Islet precursor cell (in vitro differentiated cells): ENCODE data around the gene ADRA2B.
A peak's percentile ranks its signal among the peaks of the same experiment; 100 is the strongest.
"Not testable (repeated sequence)": the region's sequence is repeated elsewhere in the genome, so short reads cannot be mapped to it uniquely, and the experiment has no call there.

Experiments used
- DNase-seq: peaks from one replicate; pipeline ENCODE4 v3.0.0-alpha.2; 2018

ADRA2B gene

GRCh38 chr2:96085541-96086355 is 30.6 kb downstream of the ADRA2B start:
- DNase-seq: no peak

GRCh38 chr2:96084858-96085518 is 31.4 kb downstream of the ADRA2B start:
- DNase-seq: not testable (repeated sequence)

DNA sequence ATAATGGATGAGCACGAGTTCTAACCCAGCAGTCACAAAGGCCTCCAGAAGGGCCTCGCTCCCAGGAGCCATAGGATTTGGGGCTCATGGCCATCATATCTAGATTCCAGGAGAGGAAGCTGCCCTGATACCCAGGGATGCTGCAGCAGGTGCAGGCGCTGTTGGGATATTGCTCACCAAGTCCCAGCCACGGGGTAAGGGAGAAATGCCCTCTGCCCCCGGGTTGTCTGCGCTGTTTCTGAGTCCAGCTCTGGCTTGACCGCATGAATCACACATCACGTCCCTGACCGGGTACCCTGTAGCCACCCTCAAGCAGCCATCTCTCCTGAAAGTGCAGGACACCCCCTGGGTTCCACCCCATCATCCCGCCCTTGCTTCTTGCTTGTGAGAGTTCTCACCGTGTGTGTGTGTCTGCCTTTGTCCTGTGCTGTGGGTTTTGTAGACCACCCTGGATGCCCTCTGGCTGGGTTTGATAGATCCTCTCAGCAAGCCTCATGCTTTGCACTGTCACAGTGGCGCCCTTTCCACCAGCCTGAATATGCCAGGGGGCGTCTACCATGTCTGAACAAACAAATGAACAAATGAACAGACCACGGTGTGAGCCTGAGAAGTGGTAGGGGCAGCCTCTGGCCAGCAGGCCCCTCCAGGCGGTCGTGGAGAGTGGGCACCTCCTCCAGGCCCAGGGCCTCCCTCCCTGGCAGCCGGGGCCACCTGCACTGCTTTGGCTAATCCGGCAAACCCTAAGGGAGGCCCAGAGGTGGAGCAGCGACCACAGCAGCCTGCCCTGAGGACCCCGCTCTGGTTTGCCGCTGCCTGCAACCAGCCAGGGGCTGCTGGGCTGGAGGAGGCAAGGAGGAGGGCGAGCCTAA is 32.1 kb downstream of the ADRA2B start:
- DNase-seq: no peak

GRCh38 chr2:96083064-96083939 is 33.1 kb downstream of the ADRA2B start:
- no peak for DNase-seq

- no peak for DNase-seq
Observed at GRCh38 chr2:96082211-96083063, 33.9 kb downstream of the ADRA2B start.

DNA sequence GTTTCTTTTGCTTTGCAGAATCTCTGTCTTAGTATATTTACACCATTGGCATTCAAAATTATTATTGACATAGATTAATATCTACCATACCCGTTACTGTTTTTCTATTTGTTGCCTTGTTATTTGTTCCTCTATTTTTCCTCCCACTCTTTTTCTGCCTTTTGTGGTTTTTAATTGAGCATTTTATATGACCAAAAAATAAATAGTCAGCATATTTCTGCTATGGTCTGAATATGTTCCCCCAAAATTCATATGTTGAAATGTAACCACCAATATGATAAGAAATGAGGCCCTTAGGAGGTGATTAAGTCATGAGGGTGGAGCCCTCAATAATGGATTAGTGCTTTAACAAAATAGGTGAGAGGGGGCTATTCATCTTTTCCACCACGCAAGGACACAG is 35.3 kb downstream of the ADRA2B start:
- no peak for DNase-seq

- no peak for DNase-seq
Observed at GRCh38 chr2:96075199-96075771, 41.1 kb downstream of the ADRA2B start.

DNA sequence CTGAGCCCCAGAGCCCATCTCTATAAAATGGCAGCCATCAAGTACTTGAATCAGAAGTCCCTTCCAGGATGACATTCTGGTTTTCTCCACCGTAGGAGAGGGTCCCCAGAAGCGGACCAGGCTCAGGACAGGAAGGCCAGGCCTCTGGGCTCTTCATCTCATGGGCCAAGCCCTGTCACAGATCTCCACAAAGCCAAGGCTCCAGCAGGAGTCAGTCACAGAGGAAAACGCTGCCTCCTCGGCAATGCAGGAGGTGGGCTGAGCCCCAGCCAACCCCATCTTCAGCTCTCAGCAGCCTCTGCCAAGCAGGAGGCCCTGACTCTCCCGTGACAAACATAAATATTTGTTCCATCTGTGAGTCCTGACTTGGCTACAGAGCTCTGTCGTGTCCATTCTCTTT is 42.2 kb downstream of the ADRA2B start:
- no peak for DNase-seq

DNA sequence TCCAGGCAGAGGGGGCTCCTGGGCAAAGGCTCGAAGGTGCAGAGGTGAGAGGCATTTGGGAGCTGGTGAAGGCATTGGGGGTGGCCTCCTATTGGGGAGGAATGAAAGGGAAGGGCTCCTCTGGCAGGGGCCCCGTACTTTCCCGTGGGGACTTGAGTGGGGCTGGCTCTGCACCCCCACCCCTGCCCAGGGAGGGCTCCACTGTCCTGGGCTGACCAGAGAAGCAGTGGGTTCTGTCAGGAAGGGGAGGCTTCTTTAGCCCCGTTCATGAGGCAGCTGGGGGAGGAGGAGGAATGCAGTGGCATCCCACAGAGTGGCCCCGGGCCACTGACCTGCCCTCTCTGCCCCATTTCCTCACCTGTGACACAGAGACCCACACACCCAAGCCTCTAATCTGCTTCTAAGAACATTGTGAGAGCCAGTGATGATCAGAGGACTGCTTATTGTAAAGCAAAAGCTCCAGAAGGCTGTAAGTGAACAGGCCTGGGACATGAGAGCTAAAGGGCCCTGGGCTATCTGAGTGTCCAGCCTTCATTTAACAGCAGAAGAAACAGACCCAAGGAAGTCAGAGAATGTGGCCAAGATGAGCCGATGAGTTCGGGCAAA is 43.1 kb downstream of the ADRA2B start:
- peak; percentile 69 for DNase-seq

DNA sequence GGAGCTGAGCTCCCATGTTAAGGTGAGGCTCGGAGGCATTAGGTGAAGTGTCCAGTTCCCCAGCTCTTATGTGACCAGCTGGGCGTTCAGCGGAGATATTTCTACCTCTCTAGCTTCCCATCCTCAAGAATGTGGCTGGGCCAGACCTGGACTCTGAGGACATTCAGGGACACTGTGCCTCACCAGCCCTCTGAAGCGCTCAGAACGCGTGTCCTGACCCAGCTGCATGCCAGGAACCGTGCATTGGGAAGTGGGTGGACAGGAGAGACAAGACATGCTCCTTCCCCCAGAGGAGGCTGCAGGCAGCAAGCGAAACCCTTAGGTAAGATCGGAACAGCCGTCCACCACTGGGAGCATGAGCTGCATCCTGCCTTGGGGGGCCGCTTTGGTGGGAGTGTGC is 43.6 kb downstream of the ADRA2B start:
- DNase-seq: peak; percentile 60

GRCh38 chr2:96071977-96072491 is 44.3 kb downstream of the ADRA2B start:
- DNase-seq: not testable (repeated sequence)

GRCh38 chr2:96071087-96071976 is 45.0 kb downstream of the ADRA2B start:
- DNase-seq: not testable (repeated sequence)

GRCh38 chr2:96070351-96070750 is 46.0 kb downstream of the ADRA2B start:
- DNase-seq: not testable (repeated sequence)

- DNase-seq: not testable (repeated sequence)
Observed at GRCh38 chr2:96069878-96070277, 46.5 kb downstream of the ADRA2B start.

DNA sequence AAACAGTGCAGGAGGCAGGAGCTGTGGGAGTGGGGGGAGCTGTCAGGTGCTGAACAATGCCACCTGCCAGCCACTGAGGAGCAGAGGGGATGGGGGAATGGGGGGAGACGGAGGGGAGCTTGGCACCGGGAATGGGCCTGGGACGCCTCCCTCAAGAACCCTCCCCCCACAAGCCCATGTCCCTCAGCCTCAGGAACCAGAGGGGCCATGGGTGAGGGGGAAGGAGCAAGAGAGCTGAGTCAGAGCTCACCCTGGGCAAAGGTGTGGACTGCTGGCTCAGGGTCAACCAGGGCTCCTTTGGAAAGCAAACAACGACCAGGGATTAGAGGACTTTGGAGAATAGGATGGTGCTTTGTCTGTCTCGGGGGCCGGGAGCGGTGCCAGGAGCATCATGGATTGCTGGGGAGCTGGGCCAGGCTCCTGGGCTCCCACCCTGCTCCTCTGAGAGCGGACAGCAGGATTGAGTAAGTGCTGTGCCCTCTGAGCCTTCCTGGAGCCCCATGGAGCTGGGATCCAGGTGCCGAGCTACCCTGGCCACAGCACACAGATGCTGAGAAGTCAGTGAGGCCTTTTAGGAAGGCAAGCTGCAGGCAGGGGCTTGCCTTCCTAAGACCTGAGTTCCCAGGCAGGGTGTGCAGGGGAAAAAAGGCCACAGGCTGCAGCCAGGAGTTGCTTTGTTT is 48.3 kb downstream of the ADRA2B start:
- DNase-seq: not testable (repeated sequence)

- DNase-seq: not testable (repeated sequence)
Observed at GRCh38 chr2:96067098-96067660, 49.2 kb downstream of the ADRA2B start.

DNA sequence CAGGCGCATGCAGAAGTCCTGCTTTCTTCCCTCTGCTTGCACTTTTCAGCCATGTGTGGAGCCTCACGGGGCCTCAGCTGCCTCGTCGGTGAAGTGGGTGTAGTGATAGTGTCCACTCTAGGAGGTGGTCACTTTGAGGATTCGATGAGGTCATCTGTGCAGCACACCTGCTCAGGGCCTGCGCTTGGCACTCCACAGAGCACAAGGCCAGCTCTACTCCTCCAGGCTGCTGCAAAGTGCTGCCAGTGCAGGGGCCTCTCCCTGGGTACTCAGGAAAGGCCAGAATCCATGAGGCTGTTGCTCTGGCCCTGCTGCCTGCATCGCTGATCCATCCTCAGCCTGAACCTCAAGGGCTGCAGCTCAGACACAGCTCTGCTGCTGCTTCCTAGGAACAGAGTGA is 49.9 kb downstream of the ADRA2B start:
- DNase-seq: not testable (repeated sequence)

DNA sequence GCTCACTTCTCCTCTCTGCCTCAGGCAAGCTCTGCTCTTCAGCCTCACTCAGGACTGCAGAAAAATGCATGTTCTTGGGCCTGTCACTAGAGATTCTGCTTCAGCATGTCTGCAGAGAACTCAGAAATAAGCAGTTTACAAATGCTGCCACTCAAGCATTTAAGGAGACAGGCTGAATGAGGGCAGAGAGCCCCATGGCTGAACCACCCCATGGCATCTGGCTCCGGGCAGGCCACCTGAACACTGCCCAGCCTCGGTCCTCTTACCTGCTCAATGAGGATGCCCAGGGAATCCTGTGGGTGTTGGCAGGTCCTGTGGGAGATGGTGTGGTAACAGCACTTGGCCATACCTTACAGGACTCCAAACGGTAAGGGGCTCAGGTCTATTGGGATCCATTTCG is 50.4 kb downstream of the ADRA2B start:
- DNase-seq: not testable (repeated sequence)
